Measurements from ENCODE around the gene APOF. TPM values are rescaled to one million over a fixed set of nuclear protein-coding genes. Genes with fewer than 3 reads are reported as not detected.

Gene APOF
- total RNA-seq, 2 donors from 2014 or later: not detected

- Histone ChIP-seq H3K4me3 (peak overlapping the region; percentile 21 to 32), H3K36me3 (replicated peaks in 1 of 2; ENCODE audit: insufficient read depth in 1 of 2, low read depth in 2 of 2) (no peaks in the 10 kb centered on the region), H3K27me3 (no peaks in the 10 kb centered on the region), H3K9me3 (no peaks in the 10 kb centered on the region), H3K4me1 (peaks cover 15% of the 10 kb centered on the region), H3K27ac (peak overlapping the region; percentile 94 to 99 (median 98))
- TF ChIP-seq CTCF (IDR thresholded peaks at IDR 0.05): no peak
- TF ChIP-seq POLR2A (IDR thresholded peaks at IDR 0.05): no peak
- 1 to 3% methylated on average over 6 of the region's 6 CpGs for WGBS, 2 donors
- ATAC-seq: no peak
- intact Hi-C loops (cut with DNase I): no loop called here
- no peak for DNase-seq
Observed at GRCh38 chr12:56334490-56334793, 28.2 kb downstream of the APOF start.

- H3K27me3 ChIP-seq: no peaks in the 10 kb centered on the region
- no peaks in the 10 kb centered on the region for H3K9me3 ChIP-seq
- intact Hi-C loops (cut with DNase I): no loop called here
- peak; percentile 8 to 69 (median 59) for TF ChIP-seq CTCF (IDR thresholded peaks at IDR 0.05)
- TF ChIP-seq POLR2A (IDR thresholded peaks at IDR 0.05): peak; percentile 45 to 85 (median 84)
- 0 to 1% methylated on average over 40 to 45 of the region's 45 CpGs for WGBS, 2 donors
- ATAC-seq: peak; percentile 99
- H3K4me3 ChIP-seq: peak within 1 kb of the TSS; percentile 21 to 32
- peak; percentile 96 to 99 (median 97) for DNase-seq
- peak within 1 kb of the TSS; percentile 94 to 99 (median 98) for H3K27ac ChIP-seq
- no peaks in the 10 kb centered on the region for H3K36me3 ChIP-seq (replicated peaks in 1 of 2; ENCODE audit: insufficient read depth in 1 of 2, low read depth in 2 of 2)
- H3K4me1 ChIP-seq: peaks cover 15% of the 10 kb centered on the region
Observed at GRCh38 chr12:56333679-56334489, 28.8 kb downstream of the APOF start, which contains the start of gene PAN2. Gene PAN2 (minus strand): TSS chr12:56334000. CDS start chr12:56333094, 906 bp downstream.

- peaks cover 15% of the 10 kb centered on the region for H3K4me1 ChIP-seq
- peak; percentile 0 for ATAC-seq
- H3K36me3 ChIP-seq (replicated peaks in 1 of 2; ENCODE audit: insufficient read depth in 1 of 2, low read depth in 2 of 2): no peaks in the 10 kb centered on the region
- H3K27ac ChIP-seq: peak overlapping the region; percentile 94 to 99 (median 98)
- peak overlapping the region; percentile 21 to 32 for H3K4me3 ChIP-seq
- TF ChIP-seq POLR2A (IDR thresholded peaks at IDR 0.05): no peak
- WGBS, 2 donors: 21 to 24% methylated on average over 8 of the region's 8 CpGs
- DNase-seq: peak in 2 of 4 donors; percentile 5 to 23
- intact Hi-C loops (cut with DNase I): no loop called here
- no peaks in the 10 kb centered on the region for H3K27me3 ChIP-seq
- no peaks in the 10 kb centered on the region for H3K9me3 ChIP-seq
Observed at GRCh38 chr12:56333197-56333678, 29.4 kb downstream of the APOF start.

- no peaks in the 10 kb centered on the region for H3K9me3 ChIP-seq
- TF ChIP-seq POLR2A (IDR thresholded peaks at IDR 0.05): no peak
- no peak for TF ChIP-seq CTCF (IDR thresholded peaks at IDR 0.05)
- intact Hi-C loops (cut with DNase I): no loop called here
- 94 to 97% methylated on average over 7 to 11 of the region's 11 CpGs for WGBS, 2 donors
- DNase-seq (no peak), ATAC-seq (no peak)
- H3K27me3 ChIP-seq: no peaks in the 10 kb centered on the region
- H3K27ac ChIP-seq: peak overlapping the region; percentile 94 to 99 (median 98)
- peaks cover 0 to 2% of the 10 kb centered on the region in 2 donors for H3K36me3 ChIP-seq (replicated peaks in 1 of 2; ENCODE audit: insufficient read depth in 1 of 2, low read depth in 2 of 2)
- H3K4me1 ChIP-seq: peaks cover 15% of the 10 kb centered on the region
- no peak overlapping the region for H3K4me3 ChIP-seq
Observed at GRCh38 chr12:56332512-56333196, 30.0 kb downstream of the APOF start.

- no peak for TF ChIP-seq CTCF (IDR thresholded peaks at IDR 0.05)
- TF ChIP-seq POLR2A (IDR thresholded peaks at IDR 0.05): no peak
- intact Hi-C loops (cut with DNase I): no loop called here
- ATAC-seq: no peak
- Histone ChIP-seq H3K36me3 (replicated peaks in 1 of 2; ENCODE audit: insufficient read depth in 1 of 2, low read depth in 2 of 2) (peaks cover 0 to 8% of the 10 kb centered on the region in 2 donors), H3K4me1 (peaks cover 15% of the 10 kb centered on the region), H3K4me3 (no peak overlapping the region), H3K27me3 (no peaks in the 10 kb centered on the region), H3K27ac (no peak overlapping the region), H3K9me3 (no peaks in the 10 kb centered on the region)
- no peak for DNase-seq
- WGBS, 2 donors: 92 to 95% methylated on average over 7 of the region's 7 CpGs
Observed at GRCh38 chr12:56330936-56331490, 31.6 kb downstream of the APOF start.

All from body of pancreas (tissue), 4 donors.